ENCODE measurements around the gene PPP4R2.

Gene PPP4R2

GRCh38 chr3:72960812-72961518, 35.6 kb upstream of the PPP4R2 start:
- Histone ChIP-seq H3K4me2 (no peak overlapping the region), H3K4me3 (no peak overlapping the region), H3K36me3 (no peaks in the 10 kb centered on the region)

GRCh38 chr3:72961752-72962151, 34.9 kb upstream of the PPP4R2 start:
- H3K9me3 ChIP-seq: no peaks in the 10 kb centered on the region
- H3K9ac ChIP-seq: no peak overlapping the region
- H3K4me1 ChIP-seq: peaks cover 15% of the 10 kb centered on the region
- no peak overlapping the region for H3K27ac ChIP-seq
- no peak overlapping the region for H3K4me2 ChIP-seq
- H3K36me3 ChIP-seq: no peaks in the 10 kb centered on the region
- no peaks in the 10 kb centered on the region for H4K20me1 ChIP-seq
- H3K4me3 ChIP-seq: no peak overlapping the region
- TF ChIP-seq Cebpa-rat (IDR thresholded peaks at IDR 0.05): no peak
- H3K27me3 ChIP-seq: no peaks in the 10 kb centered on the region

More at GRCh38 chr3:72960812-72961518, 35.6 kb upstream of the PPP4R2 start:
- H3K9me3 ChIP-seq: no peaks in the 10 kb centered on the region
- H4K20me1 ChIP-seq: no peaks in the 10 kb centered on the region
- no peaks in the 10 kb centered on the region for H3K27me3 ChIP-seq
- H3K9ac ChIP-seq: no peak overlapping the region
- peaks cover 19% of the 10 kb centered on the region for H3K4me1 ChIP-seq
- TF ChIP-seq Cebpa-rat (IDR thresholded peaks at IDR 0.05): no peak
- H3K27ac ChIP-seq: no peak overlapping the region

GRCh38 chr3:72962317-72962716, 34.3 kb upstream of the PPP4R2 start:
- Histone ChIP-seq H3K4me2 (no peak overlapping the region), H3K27me3 (no peaks in the 10 kb centered on the region), H4K20me1 (no peaks in the 10 kb centered on the region), H3K27ac (no peak overlapping the region), H3K9ac (no peak overlapping the region), H3K4me3 (no peak overlapping the region), H3K4me1 (peaks cover 10% of the 10 kb centered on the region), H3K9me3 (no peaks in the 10 kb centered on the region), H3K36me3 (no peaks in the 10 kb centered on the region)
- TF ChIP-seq Cebpa-rat (IDR thresholded peaks at IDR 0.05): no peak

- Histone ChIP-seq H3K9ac (no peak overlapping the region), H3K4me1 (peaks cover 9% of the 10 kb centered on the region), H4K20me1 (no peaks in the 10 kb centered on the region), H3K27me3 (no peaks in the 10 kb centered on the region), H3K4me3 (no peak overlapping the region), H3K4me2 (peak overlapping the region; percentile 19; the same call in 1 of the 2 replicates), H3K9me3 (no peaks in the 10 kb centered on the region), H3K27ac (no peak overlapping the region), H3K36me3 (no peaks in the 10 kb centered on the region)
- no peak for TF ChIP-seq Cebpa-rat (IDR thresholded peaks at IDR 0.05)
Measured at GRCh38 chr3:72964633-72965032, 32.0 kb upstream of the PPP4R2 start.

- no peak for TF ChIP-seq Cebpa-rat (IDR thresholded peaks at IDR 0.05)
- Histone ChIP-seq H3K9ac (no peak overlapping the region), H3K36me3 (no peaks in the 10 kb centered on the region), H3K27ac (no peak overlapping the region), H3K27me3 (no peaks in the 10 kb centered on the region), H3K9me3 (no peaks in the 10 kb centered on the region), H3K4me1 (peaks cover 9% of the 10 kb centered on the region), H3K4me2 (no peak overlapping the region), H3K4me3 (no peak overlapping the region), H4K20me1 (no peaks in the 10 kb centered on the region)
Measured at GRCh38 chr3:72968266-72968664, 28.3 kb upstream of the PPP4R2 start.

- Histone ChIP-seq H4K20me1 (no peaks in the 10 kb centered on the region), H3K4me2 (no peak overlapping the region), H3K9me3 (no peaks in the 10 kb centered on the region), H3K9ac (no peak overlapping the region), H3K36me3 (no peaks in the 10 kb centered on the region), H3K4me3 (no peak overlapping the region), H3K4me1 (peaks cover 3% of the 10 kb centered on the region), H3K27ac (no peak overlapping the region), H3K27me3 (no peaks in the 10 kb centered on the region)
- no peak for TF ChIP-seq Cebpa-rat (IDR thresholded peaks at IDR 0.05)
Measured at GRCh38 chr3:72969766-72970165, 26.8 kb upstream of the PPP4R2 start.

- H3K4me3 ChIP-seq: no peak overlapping the region
- H3K27ac ChIP-seq: no peak overlapping the region
- no peaks in the 10 kb centered on the region for H3K9me3 ChIP-seq
- H3K36me3 ChIP-seq: no peaks in the 10 kb centered on the region
- no peak overlapping the region for H3K9ac ChIP-seq
- TF ChIP-seq Cebpa-rat (IDR thresholded peaks at IDR 0.05): no peak
- H3K4me2 ChIP-seq: no peak overlapping the region
- no peaks in the 10 kb centered on the region for H3K27me3 ChIP-seq
- no peaks in the 10 kb centered on the region for H3K4me1 ChIP-seq
- no peaks in the 10 kb centered on the region for H4K20me1 ChIP-seq
Measured at GRCh38 chr3:72970942-72971341, 25.7 kb upstream of the PPP4R2 start.

GRCh38 chr3:72972706-72973030, 23.9 kb upstream of the PPP4R2 start:
- H3K36me3 ChIP-seq: no peaks in the 10 kb centered on the region
- no peak overlapping the region for H3K27ac ChIP-seq
- TF ChIP-seq Cebpa-rat (IDR thresholded peaks at IDR 0.05): no peak
- no peaks in the 10 kb centered on the region for H3K9me3 ChIP-seq
- no peaks in the 10 kb centered on the region for H3K4me1 ChIP-seq
- no peak overlapping the region for H3K9ac ChIP-seq
- no peak overlapping the region for H3K4me2 ChIP-seq
- no peak overlapping the region for H3K4me3 ChIP-seq
- H4K20me1 ChIP-seq: no peaks in the 10 kb centered on the region
- H3K27me3 ChIP-seq: no peaks in the 10 kb centered on the region

- no peak overlapping the region for H3K4me2 ChIP-seq
- no peaks in the 10 kb centered on the region for H3K36me3 ChIP-seq
- no peak overlapping the region for H3K27ac ChIP-seq
- H3K27me3 ChIP-seq: no peaks in the 10 kb centered on the region
- TF ChIP-seq Cebpa-rat (IDR thresholded peaks at IDR 0.05): no peak
- no peaks in the 10 kb centered on the region for H3K4me1 ChIP-seq
- H4K20me1 ChIP-seq: no peaks in the 10 kb centered on the region
- H3K4me3 ChIP-seq: no peak overlapping the region
- H3K9ac ChIP-seq: no peak overlapping the region
- no peaks in the 10 kb centered on the region for H3K9me3 ChIP-seq
Measured at GRCh38 chr3:72973031-72973723, 23.4 kb upstream of the PPP4R2 start.

GRCh38 chr3:72973786-72974185, 22.8 kb upstream of the PPP4R2 start:
- Histone ChIP-seq H3K4me3 (no peak overlapping the region), H3K36me3 (no peaks in the 10 kb centered on the region), H4K20me1 (no peaks in the 10 kb centered on the region), H3K27ac (no peak overlapping the region), H3K9me3 (no peaks in the 10 kb centered on the region), H3K4me1 (no peaks in the 10 kb centered on the region), H3K9ac (no peak overlapping the region), H3K27me3 (no peaks in the 10 kb centered on the region), H3K4me2 (no peak overlapping the region)
- no peak for TF ChIP-seq Cebpa-rat (IDR thresholded peaks at IDR 0.05)

All from BLaER1 (cell line).